Chondrocyte (in vitro differentiated cells): ENCODE data around the gene SLC39A5. TPM values are rescaled to one million over a fixed set of nuclear protein-coding genes. Genes with fewer than 3 reads are reported as not detected.

Experiments
- DNase-seq: peaks from one replicate; pipeline ENCODE4 v3.0.0; 2021; ENCODE audit warnings: mixed read lengths, low spot score
- H3K27ac Mint-ChIP-seq: one replicate; pipeline ENCODE4 v1.8.0; 2021; ENCODE audit warnings: mild to moderate bottlenecking, moderate library complexity, mixed read lengths; ENCODE audit not compliant: unreplicated experiment
- H3K27me3 Mint-ChIP-seq: 2 replicates; pipeline ENCODE4 v1.8.0; 2021; ENCODE audit warnings: low read depth, mixed read lengths
- H3K36me3 Mint-ChIP-seq: 2 replicates; pipeline ENCODE4 v1.8.0; 2021; ENCODE audit warnings: low read depth, mixed read lengths
- H3K4me1 Mint-ChIP-seq: 2 replicates; pipeline ENCODE4 v1.8.0; 2021; ENCODE audit warnings: low read depth, mild to moderate bottlenecking, mixed read lengths
- H3K4me3 Mint-ChIP-seq: one replicate; pipeline ENCODE4 v1.8.0; 2021; ENCODE audit warnings: mild to moderate bottlenecking, moderate library complexity, mixed read lengths; ENCODE audit not compliant: unreplicated experiment
- H3K9me3 Mint-ChIP-seq: 2 replicates; pipeline ENCODE4 v1.8.0; 2021; ENCODE audit warnings: low read depth, mixed read lengths
- total RNA-seq: library from RNA; stranded (reverse); gene quantifications from 3 replicates; pipeline ENCODE4 v1.2.1, GENCODE V29; 2021
- TF ChIP-seq, protein P1 (sequence below): fragments of 200-600 bp; sonication (generic); IDR thresholded peaks from 2 replicates; pipeline ENCODE4 v1.5.0; 2021; ENCODE audit warnings: antibody characterized with exemption, mild to moderate bottlenecking, moderate library complexity

The SLC39A5 gene
- total RNA-seq, 1 donor from 2014 or later: 0.47 TPM

DNA sequence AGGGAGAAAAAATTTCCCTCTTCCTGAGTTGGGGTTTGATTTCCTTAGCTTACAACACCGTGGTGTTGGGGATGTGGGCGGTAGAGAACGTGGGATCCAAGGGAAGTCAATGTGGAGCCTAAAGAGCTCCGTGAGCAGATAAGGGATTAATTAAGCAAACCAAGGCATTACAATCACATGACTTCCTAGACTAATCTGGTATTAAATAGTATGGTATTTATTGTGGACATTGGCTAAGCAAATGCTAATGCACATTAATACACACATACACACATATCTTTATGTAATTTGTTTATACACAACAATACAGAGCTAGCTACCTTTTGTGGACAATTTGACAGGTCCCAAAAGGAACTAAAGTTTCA, 7.3 kb upstream of the SLC39A5 start:
- no peaks in the 10 kb centered on the region for H3K9me3 Mint-ChIP-seq
- peak overlapping the region; percentile 99 for H3K4me3 Mint-ChIP-seq
- peaks cover 4% of the 10 kb centered on the region for H3K36me3 Mint-ChIP-seq
- H3K4me1 Mint-ChIP-seq: peaks cover 40% of the 10 kb centered on the region
- H3K27ac Mint-ChIP-seq: peak overlapping the region; percentile 100
- H3K27me3 Mint-ChIP-seq: no peaks in the 10 kb centered on the region
- TF ChIP-seq, protein P1, sequence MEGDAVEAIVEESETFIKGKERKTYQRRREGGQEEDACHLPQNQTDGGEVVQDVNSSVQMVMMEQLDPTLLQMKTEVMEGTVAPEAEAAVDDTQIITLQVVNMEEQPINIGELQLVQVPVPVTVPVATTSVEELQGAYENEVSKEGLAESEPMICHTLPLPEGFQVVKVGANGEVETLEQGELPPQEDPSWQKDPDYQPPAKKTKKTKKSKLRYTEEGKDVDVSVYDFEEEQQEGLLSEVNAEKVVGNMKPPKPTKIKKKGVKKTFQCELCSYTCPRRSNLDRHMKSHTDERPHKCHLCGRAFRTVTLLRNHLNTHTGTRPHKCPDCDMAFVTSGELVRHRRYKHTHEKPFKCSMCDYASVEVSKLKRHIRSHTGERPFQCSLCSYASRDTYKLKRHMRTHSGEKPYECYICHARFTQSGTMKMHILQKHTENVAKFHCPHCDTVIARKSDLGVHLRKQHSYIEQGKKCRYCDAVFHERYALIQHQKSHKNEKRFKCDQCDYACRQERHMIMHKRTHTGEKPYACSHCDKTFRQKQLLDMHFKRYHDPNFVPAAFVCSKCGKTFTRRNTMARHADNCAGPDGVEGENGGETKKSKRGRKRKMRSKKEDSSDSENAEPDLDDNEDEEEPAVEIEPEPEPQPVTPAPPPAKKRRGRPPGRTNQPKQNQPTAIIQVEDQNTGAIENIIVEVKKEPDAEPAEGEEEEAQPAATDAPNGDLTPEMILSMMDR: no peak
- DNase-seq: no peak

DNA sequence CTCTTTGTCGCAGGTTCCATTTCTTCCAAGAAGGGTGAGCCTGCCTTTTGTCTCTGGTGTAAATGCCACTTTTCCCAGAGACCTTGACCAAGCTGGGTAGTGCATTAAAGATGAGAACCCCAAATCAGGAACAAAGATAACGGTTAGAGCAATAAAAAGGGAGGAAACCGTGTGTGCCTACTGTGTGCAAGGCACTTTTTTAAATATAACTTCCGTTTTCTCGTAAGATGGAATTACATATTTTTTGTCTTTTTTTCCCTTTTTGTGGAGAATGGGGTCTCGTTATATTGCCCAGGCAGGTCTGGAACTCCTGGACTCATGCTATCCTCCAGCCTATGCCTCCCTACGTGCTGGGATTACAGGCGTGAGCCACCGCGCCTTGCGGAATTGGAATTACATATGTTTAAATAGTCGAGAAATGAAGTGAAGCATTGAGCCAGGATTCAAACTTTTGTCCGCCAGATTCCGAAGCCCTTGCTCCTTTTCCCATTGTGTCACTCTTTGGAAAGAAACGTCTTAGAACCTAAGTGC, 6.2 kb upstream of the SLC39A5 start:
- no peak for DNase-seq
- Mint-ChIP-seq H3K27me3 (no peaks in the 10 kb centered on the region), H3K9me3 (no peaks in the 10 kb centered on the region), H3K4me1 (peaks cover 40% of the 10 kb centered on the region), H3K4me3 (peak overlapping the region; percentile 81), H3K27ac (peak overlapping the region; percentile 86), H3K36me3 (peaks cover 4% of the 10 kb centered on the region)
- TF ChIP-seq, protein P1: no peak

DNA sequence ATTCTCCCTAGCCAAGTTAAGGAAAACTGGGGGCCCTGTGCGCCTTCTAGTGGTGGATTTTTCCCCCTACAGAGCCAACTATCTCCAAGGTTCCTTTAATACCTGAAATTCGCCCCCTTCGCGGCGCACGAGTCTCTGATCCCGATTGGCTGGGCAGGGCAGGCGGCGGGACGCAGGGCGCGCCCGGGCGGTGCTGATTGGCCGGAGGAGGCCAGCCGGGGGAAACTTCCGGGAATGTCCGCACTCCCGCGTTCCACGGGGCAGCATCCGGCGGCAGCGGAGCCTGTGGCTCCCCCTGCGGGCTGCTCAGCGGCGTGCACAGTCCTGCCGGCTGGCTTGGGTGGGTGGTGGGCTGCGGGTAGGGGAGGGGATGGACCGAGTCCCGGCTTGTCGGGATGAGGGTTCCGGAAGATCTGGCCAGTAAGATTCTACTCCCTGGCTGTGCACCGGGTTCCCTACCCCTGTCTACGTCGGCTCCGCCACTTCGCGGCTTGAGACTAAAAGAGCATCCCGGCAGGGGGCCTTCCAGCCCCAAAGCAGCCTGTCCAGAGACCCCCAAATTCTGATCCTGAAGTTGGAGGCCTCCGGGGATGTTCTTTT, 5.6 kb upstream of the SLC39A5 start, which contains the start of gene NABP2:
TSS of gene NABP2 (plus strand) at position 241 of the 600 bp plus-strand sequence. CDS start 515 bp downstream, outside the sequence.
- DNase-seq: peak; percentile 99
- Mint-ChIP-seq H3K27ac (peak within 1 kb of the TSS; percentile 86), H3K4me3 (peak within 1 kb of the TSS; percentile 81), H3K27me3 (no peaks in the 10 kb centered on the region), H3K9me3 (no peaks in the 10 kb centered on the region), H3K4me1 (peaks cover 40% of the 10 kb centered on the region), H3K36me3 (peaks cover 4% of the 10 kb centered on the region)
- TF ChIP-seq, protein P1: peak; percentile 98

DNA sequence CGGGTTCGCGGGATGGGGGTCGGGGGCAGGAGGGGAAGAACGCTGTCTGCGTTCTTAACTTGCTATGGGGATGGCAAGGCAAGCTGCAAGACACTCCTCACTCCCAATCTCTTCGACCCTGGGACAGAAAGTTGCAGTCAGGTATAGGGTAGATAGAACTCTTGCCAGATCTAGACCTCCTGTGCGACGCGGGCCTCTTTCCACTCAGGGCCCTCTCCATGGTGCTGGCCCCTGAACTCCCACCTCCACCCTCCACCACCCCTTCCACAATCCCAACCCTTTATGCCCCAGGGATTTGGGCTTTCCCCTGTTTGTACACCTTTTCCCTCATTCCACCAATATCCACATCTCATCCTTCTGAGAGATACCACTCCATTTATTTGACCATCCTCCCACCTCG, 4.9 kb upstream of the SLC39A5 start:
- H3K27me3 Mint-ChIP-seq: no peaks in the 10 kb centered on the region
- no peaks in the 10 kb centered on the region for H3K9me3 Mint-ChIP-seq
- H3K36me3 Mint-ChIP-seq: peaks cover 4% of the 10 kb centered on the region
- H3K4me1 Mint-ChIP-seq: peaks cover 39% of the 10 kb centered on the region
- peak overlapping the region; percentile 81 for H3K4me3 Mint-ChIP-seq
- DNase-seq: peak; percentile 35
- TF ChIP-seq, protein P1: no peak
- peak overlapping the region; percentile 51 for H3K27ac Mint-ChIP-seq

DNA sequence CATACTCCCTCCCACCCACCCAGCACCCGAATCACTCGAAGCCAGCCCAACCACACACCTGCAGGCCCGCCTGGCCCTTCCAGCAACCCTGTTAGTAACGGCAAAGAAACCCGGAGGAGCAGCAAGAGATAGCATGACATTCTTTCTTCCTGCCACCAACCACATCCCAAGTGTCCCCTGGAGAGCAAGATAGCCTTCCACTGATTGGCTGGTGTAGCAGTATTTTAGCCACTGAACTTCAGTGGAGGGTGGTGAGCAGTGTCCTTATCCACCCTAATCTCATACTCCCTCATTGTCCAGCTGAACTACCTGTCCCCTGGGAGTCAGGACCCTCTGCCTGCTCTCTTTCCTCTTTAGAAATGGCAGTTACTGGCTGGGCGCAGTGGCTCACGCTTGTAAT, 769 bp upstream of the SLC39A5 start:
- DNase-seq: no peak
- H3K4me1 Mint-ChIP-seq: peaks cover 14% of the 10 kb centered on the region
- peaks cover 4% of the 10 kb centered on the region for H3K36me3 Mint-ChIP-seq
- no peak overlapping the region for H3K4me3 Mint-ChIP-seq
- TF ChIP-seq, protein P1: no peak
- H3K27me3 Mint-ChIP-seq: no peaks in the 10 kb centered on the region
- H3K27ac Mint-ChIP-seq: no peak overlapping the region
- H3K9me3 Mint-ChIP-seq: no peaks in the 10 kb centered on the region
